Heart left ventricle (tissue), 16 donors: ENCODE measurements around the gene TMC6. TPM values are rescaled to one million over a fixed set of nuclear protein-coding genes. Genes with fewer than 3 reads are reported as not detected.

Source experiments
- ATAC-seq, 4 donors: fragments of 200-7000 bp; cut with Tn5 transposase; one replicate each; pipeline ENCODE4 v1.9.1; 2020 to 2022; ENCODE audit warnings: moderate library complexity in 4 of 4, mild to moderate bottlenecking in 3 of 4, moderate number of reproducible peaks in 1 of 4
- DNase-seq, 5 donors: peaks; one replicate each; pipeline ENCODE4 v3.0.0-alpha.2; 2020
- H3K27ac ChIP-seq, 12 donors: fragments of 200-600 bp; sonication (generic) in 4 of 12; one replicate each; pipeline versions ENCODE4 v1.5.0 to v1.8.0; 2016 to 2022; ENCODE audit warnings: mild to moderate bottlenecking in 2 of 12
- H3K27me3 ChIP-seq, 9 donors: fragments of 200-600 bp; sonication (generic) in 2 of 9; one replicate each; pipeline versions ENCODE4 v1.5.1 to v1.8.0; 2016 to 2022; ENCODE audit warnings: mild to moderate bottlenecking in 3 of 9
- H3K36me3 ChIP-seq, 9 donors: fragments of 200-600 bp; sonication (generic) in 2 of 9; one replicate each; pipeline versions ENCODE4 v1.5.0 to v1.8.0; 2018 to 2022; ENCODE audit warnings: mild to moderate bottlenecking in 2 of 9
- H3K4me1 ChIP-seq, 12 donors: fragments of 200-600 bp; sonication (generic) in 4 of 12; one replicate each; pipeline versions ENCODE4 v1.5.0 to v1.8.0; 2016 to 2022; ENCODE audit warnings: mild to moderate bottlenecking in 3 of 12
- H3K4me3 ChIP-seq, 12 donors: fragments of 200-600 bp; sonication (generic) in 4 of 12; one replicate each; pipeline versions ENCODE4 v1.5.0 to v1.8.0; 2017 to 2022; ENCODE audit warnings: mild to moderate bottlenecking in 9 of 12, moderate library complexity in 4 of 12
- H3K9me3 ChIP-seq, 12 donors: fragments of 200-600 bp; sonication (generic) in 4 of 12; one replicate each; pipeline versions ENCODE4 v1.5.0 to v1.8.0; 2016 to 2022; ENCODE audit warnings: mild to moderate bottlenecking in 1 of 12
- CTCF ChIP-seq, 12 donors: fragments of 200-600 bp; sonication (generic) in 4 of 12; IDR thresholded peaks; one replicate each; pipeline versions ENCODE4 v1.5.0 to v1.8.0; 2018 to 2022; ENCODE audit warnings: antibody characterized with exemption in 12 of 12, mild to moderate bottlenecking in 5 of 12
- POLR2A ChIP-seq, 2 donors: fragments of 450-650 bp; IDR thresholded peaks; one replicate each; pipeline ENCODE4 v1.6.1; 2017; ENCODE audit warnings: antibody characterized with exemption in 2 of 2, mild to moderate bottlenecking in 2 of 2, moderate library complexity in 2 of 2
- WGBS, 4 donors: extraction: QIAGEN DNeasy Blood & Tissue Kit in 2 of 4; methylation state at CpG; one replicate each; pipeline versions ENCODE4 v1.1.5 to v1.1.7; 2013 to 2018; 5-methylcytosine and 5-hydroxymethylcytosine counted together
- intact Hi-C, 10 donors: fragments of 100-400 bp; cut with DNase I; formaldehyde crosslinking; loops; one replicate each; pipeline versions ENCODE4 v1.11.1 to v1.14.2; 2022
- polyA plus RNA-seq, 2 donors: library from polyadenylated mRNA; stranded (reverse); fragments of 200-250 nt; gene quantifications; one replicate each; pipeline ENCODE4 v1.2.3, GENCODE V29; 2013
- total RNA-seq, 9 donors: library from RNA; depleted of rRNA in 2 of 9; stranded (reverse); fragments of >200 nt in 2 of 9; fragmentation: NEBNext Ultra II Directional in 3 of 9; extraction: Animal tissue kit (Norgen Biotek cat#: 25700) in 3 of 9; gene quantifications; one replicate each; pipeline versions ENCODE4 v1.1.0 to v1.2.4, GENCODE V29; 2016 to 2023
- donor health status: ischemic (EF 13 %, LVEDD 7.1; RV severe dilation, severe dysfunction).
- donor health status: healthy with polysubstance abuse.
- donor health status: DM: no; HTN: yes; CAD: no.
- donor health status: DM: no; HTN: no; CAD: no.
- donor health status: ischemic (EF 25% LVEDD 6.9; RV normal size, moderate dysfunction).
- donor health status: ischemic (EF 25% LVEDD 5.7; RV mildly dilated, moderate dysfunction).
- donor health status: healthy.
- donor health status: DM: yes; HTN: yes; CAD: no.
- donor health status: ischemic (EF 35%, LVEDD 5.7; RV mildly dilated, moderate dysfunction).
- donor health status: nonischemic (EF 11% LVEDD 7.7; RV severe dilation, severe dysfunction).
- donor health status: DM: yes; HTN: yes; CAD: no.
- donor health status: PGD.
- donor health status: ischemic (EF 29% LVEDD 5.4; RV normal size, mild dysfunction).
- donor health status: nonischemic (EF 23%, LVEDD 6.1; RV moderate dilation, normal function).

Gene TMC6
- total and polyA plus RNA-seq, 11 donors = 31.2 to 139 (median 69.9) TPM

- Histone ChIP-seq H3K4me3 (no peak overlapping the region), H3K4me1 (peaks cover 14 to 57% (median 41%) of the 10 kb centered on the region in 12 donors), H3K9me3 (no peaks in the 10 kb centered on the region), H3K36me3 (peaks cover 0 to 83% (median 45%) of the 10 kb centered on the region in 9 donors), H3K27ac (no peak overlapping the region), H3K27me3 (no peaks in the 10 kb centered on the region)
- intact Hi-C loops = no loop called here
- WGBS, 4 donors = 91 to 96% (median 95%) methylated on average over 5 of the region's 5 CpGs
- TF ChIP-seq CTCF (IDR thresholded peaks at IDR 0.05) (no peak), POLR2A (IDR thresholded peaks at IDR 0.05) (no peak)
- DNase-seq = no peak
- ATAC-seq = no peak
Observed at GRCh38 chr17:78123258-78123929, 5.2 kb downstream of the TMC6 start.

GRCh38 chr17:78122931-78123249, 5.7 kb downstream of the TMC6 start:
- no peak for TF ChIP-seq POLR2A (IDR thresholded peaks at IDR 0.05)
- TF ChIP-seq CTCF (IDR thresholded peaks at IDR 0.05) = no peak
- H3K27ac ChIP-seq = peak overlapping the region in 1 of 12 donors; percentile 70
- no peaks in the 10 kb centered on the region for H3K9me3 ChIP-seq
- H3K4me1 ChIP-seq = peaks cover 14 to 56% (median 39%) of the 10 kb centered on the region in 12 donors
- H3K4me3 ChIP-seq = no peak overlapping the region
- 84 to 97% (median 90%) methylated on average over 4 of the region's 4 CpGs for WGBS, 4 donors
- intact Hi-C loops = no loop called here
- H3K27me3 ChIP-seq = no peaks in the 10 kb centered on the region
- DNase-seq (peak in 1 of 5 donors; percentile 16), ATAC-seq (no peak)
- peaks cover 0 to 85% (median 45%) of the 10 kb centered on the region in 9 donors for H3K36me3 ChIP-seq

GRCh38 chr17:78122216-78122930, 6.2 kb downstream of the TMC6 start:
- Histone ChIP-seq H3K27ac (peak overlapping the region in 1 of 12 donors; percentile 70), H3K9me3 (no peaks in the 10 kb centered on the region), H3K27me3 (no peaks in the 10 kb centered on the region), H3K36me3 (peaks cover 0 to 91% (median 45%) of the 10 kb centered on the region in 9 donors), H3K4me3 (peak overlapping the region in 1 of 12 donors; percentile 34), H3K4me1 (peaks cover 14 to 51% (median 34%) of the 10 kb centered on the region in 12 donors)
- ATAC-seq (no peak), DNase-seq (peak in 2 of 5 donors; percentile 17 to 25)
- intact Hi-C loops = no loop called here
- WGBS, 4 donors = 77 to 91% (median 83%) methylated on average over 13 to 23 of the region's 23 CpGs
- TF ChIP-seq POLR2A (IDR thresholded peaks at IDR 0.05) (no peak), CTCF (IDR thresholded peaks at IDR 0.05) (no peak)

GRCh38 chr17:78121801-78122215, 6.7 kb downstream of the TMC6 start:
- no peaks in the 10 kb centered on the region for H3K27me3 ChIP-seq
- peak overlapping the region in 1 of 12 donors; percentile 34 for H3K4me3 ChIP-seq
- peaks cover 0 to 96% (median 45%) of the 10 kb centered on the region in 9 donors for H3K36me3 ChIP-seq
- no peak for TF ChIP-seq CTCF (IDR thresholded peaks at IDR 0.05)
- TF ChIP-seq POLR2A (IDR thresholded peaks at IDR 0.05) = no peak
- no peaks in the 10 kb centered on the region for H3K9me3 ChIP-seq
- intact Hi-C loops = no loop called here
- H3K4me1 ChIP-seq = peaks cover 13 to 45% (median 29%) of the 10 kb centered on the region in 12 donors
- DNase-seq (no peak), ATAC-seq (no peak)
- WGBS, 4 donors = 30 to 80% (median 73%) methylated on average over 2 to 11 of the region's 11 CpGs
- peak overlapping the region in 1 of 12 donors; percentile 70 for H3K27ac ChIP-seq
